ENCODE data around the gene NSUN5. TPM values are rescaled to one million over a fixed set of nuclear protein-coding genes. Genes with fewer than 3 reads are reported as not detected.

NSUN5 gene
- total and polyA plus RNA-seq, 9 of the 15 experiments (the other 6 are each of a cell fraction or from before 2014, with no cell fraction given): 4.7 to 115 (median 43.0) TPM

GRCh38 chr7:73350306-73351068, 41.9 kb upstream of the NSUN5 start:
- peaks cover 63 to 89% of the 10 kb centered on the region in 2 experiments for H3K27me3 ChIP-seq (ENCODE audit: control insufficient read depth in 2 of 2, insufficient read depth in 2 of 2, low read length in 2 of 2)
- intact Hi-C loops (cut with micrococcal nuclease) (no loop called here), in situ Hi-C loops (cut with MboI) (no loop called here)
- ChIA-PET CTCF (ENCODE audit: low intra/inter-chr PET ratio) (no interaction called here), POLR2A (no interaction called here)
- no peak overlapping the region for H3K4me2 ChIP-seq (ENCODE audit: insufficient read depth, low read length)
- peak; percentile 54 for FAIRE-seq
- under 1% methylated on average over 12 of the region's 12 CpGs for WGBS (ENCODE audit: insufficient coverage, low coverage, missing lambda C conversion rate)
- no peaks in the 10 kb centered on the region; the same call in 1 of the 2 replicates for H3K9me3 ChIP-seq (replicated peaks; ENCODE audit: control insufficient read depth, insufficient read depth, low read depth, low read length)
- no peak overlapping the region for H2AFZ ChIP-seq (ENCODE audit: low read depth, low read length)
- no peak overlapping the region for H3K9ac ChIP-seq (ENCODE audit: insufficient read depth in 1 of 2, low read depth in 2 of 2, low read length in 2 of 2)
- no TSS peak for BruUV-seq (replicated peaks)
- ATAC-seq: no peak
- no peaks in the 10 kb centered on the region for H3K79me2 ChIP-seq (ENCODE audit: control insufficient read depth, insufficient read depth, low read length)
- peaks cover 0 to 4% of the 10 kb centered on the region in 2 experiments; a peak in 1 of 5 replicates for H3K4me1 ChIP-seq (replicated peaks in 1 of 2; ENCODE audit: control insufficient read depth in 2 of 2, insufficient read depth in 2 of 2, low read length in 2 of 2)
- H3K4me3 ChIP-seq: no peak overlapping the region
- no peaks in the 10 kb centered on the region for H4K20me1 ChIP-seq (replicated peaks; ENCODE audit: control insufficient read depth, insufficient read depth, low read length)
- H3K36me3 ChIP-seq (ENCODE audit: control insufficient read depth, insufficient read depth, low read length): no peaks in the 10 kb centered on the region
- H3K27ac ChIP-seq (ENCODE audit: extremely low read depth, low read depth, low read length): no peak overlapping the region
- no peaks in the 10 kb centered on the region for H3K9me1 ChIP-seq (ENCODE audit: control insufficient read depth, insufficient read depth, low read length)
- no peak for DNase-seq (ENCODE audit: extremely low read depth in 1 of 4, low spot score in 3 of 4)
- TF ChIP-seq, protein P1, sequence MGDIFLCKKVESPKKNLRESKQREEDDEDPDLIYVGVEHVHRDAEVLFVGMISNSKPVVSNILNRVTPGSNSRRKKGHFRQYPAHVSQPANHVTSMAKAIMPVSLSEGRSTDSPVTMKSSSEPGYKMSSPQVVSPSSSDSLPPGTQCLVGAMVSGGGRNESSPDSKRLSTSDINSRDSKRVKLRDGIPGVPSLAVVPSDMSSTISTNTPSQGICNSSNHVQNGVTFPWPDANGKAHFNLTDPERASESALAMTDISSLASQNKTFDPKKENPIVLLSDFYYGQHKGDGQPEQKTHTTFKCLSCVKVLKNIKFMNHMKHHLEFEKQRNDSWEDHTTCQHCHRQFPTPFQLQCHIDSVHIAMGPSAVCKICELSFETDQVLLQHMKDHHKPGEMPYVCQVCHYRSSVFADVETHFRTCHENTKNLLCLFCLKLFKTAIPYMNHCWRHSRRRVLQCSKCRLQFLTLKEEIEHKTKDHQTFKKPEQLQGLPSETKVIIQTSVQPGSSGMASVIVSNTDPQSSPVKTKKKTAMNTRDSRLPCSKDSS (IDR thresholded peaks at IDR 0.05; ENCODE audit: low read depth, partially characterized antibody): no peak
- TF ChIP-seq ZNF431 (CRISPR knock-in tag; IDR thresholded peaks at IDR 0.05) (no peak), ZNF165 (CRISPR knock-in tag; IDR thresholded peaks at IDR 0.05; ENCODE audit: borderline replicate concordance) (no peak), SIN3B (IDR thresholded peaks at IDR 0.05; ENCODE audit: low read depth) (no peak), PBX2 (CRISPR knock-in tag; IDR thresholded peaks at IDR 0.05; ENCODE audit: low read depth) (no peak), PBX2 (tag; conservative IDR thresholded peaks at IDR 0.05; ENCODE audit: low read depth) (no peak), NFRKB (IDR thresholded peaks at IDR 0.05; ENCODE audit: low read depth) (no peak), ARNT (IDR thresholded peaks at IDR 0.05) (no peak), FIP1L1 (IDR thresholded peaks at IDR 0.05; ENCODE audit: low read depth, low read length, poor library complexity, severe bottlenecking) (no peak), CXXC5 (CRISPR knock-in tag; IDR thresholded peaks at IDR 0.05) (no peak), CSDE1 (IDR thresholded peaks at IDR 0.05) (no peak), TAF1 (IDR thresholded peaks at IDR 0.05; ENCODE audit: control insufficient read depth, extremely low read depth, insufficient read depth, low read length, severe bottlenecking) (no peak), ZNF696 (CRISPR knock-in tag; conservative IDR thresholded peaks at IDR 0.05) (no peak), ZNF212 (CRISPR knock-in tag; IDR thresholded peaks at IDR 0.05) (no peak)
- TF ChIP-seq, protein P2, sequence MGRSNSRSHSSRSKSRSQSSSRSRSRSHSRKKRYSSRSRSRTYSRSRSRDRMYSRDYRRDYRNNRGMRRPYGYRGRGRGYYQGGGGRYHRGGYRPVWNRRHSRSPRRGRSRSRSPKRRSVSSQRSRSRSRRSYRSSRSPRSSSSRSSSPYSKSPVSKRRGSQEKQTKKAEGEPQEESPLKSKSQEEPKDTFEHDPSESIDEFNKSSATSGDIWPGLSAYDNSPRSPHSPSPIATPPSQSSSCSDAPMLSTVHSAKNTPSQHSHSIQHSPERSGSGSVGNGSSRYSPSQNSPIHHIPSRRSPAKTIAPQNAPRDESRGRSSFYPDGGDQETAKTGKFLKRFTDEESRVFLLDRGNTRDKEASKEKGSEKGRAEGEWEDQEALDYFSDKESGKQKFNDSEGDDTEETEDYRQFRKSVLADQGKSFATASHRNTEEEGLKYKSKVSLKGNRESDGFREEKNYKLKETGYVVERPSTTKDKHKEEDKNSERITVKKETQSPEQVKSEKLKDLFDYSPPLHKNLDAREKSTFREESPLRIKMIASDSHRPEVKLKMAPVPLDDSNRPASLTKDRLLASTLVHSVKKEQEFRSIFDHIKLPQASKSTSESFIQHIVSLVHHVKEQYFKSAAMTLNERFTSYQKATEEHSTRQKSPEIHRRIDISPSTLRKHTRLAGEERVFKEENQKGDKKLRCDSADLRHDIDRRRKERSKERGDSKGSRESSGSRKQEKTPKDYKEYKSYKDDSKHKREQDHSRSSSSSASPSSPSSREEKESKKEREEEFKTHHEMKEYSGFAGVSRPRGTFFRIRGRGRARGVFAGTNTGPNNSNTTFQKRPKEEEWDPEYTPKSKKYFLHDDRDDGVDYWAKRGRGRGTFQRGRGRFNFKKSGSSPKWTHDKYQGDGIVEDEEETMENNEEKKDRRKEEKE (IDR thresholded peaks at IDR 0.05; ENCODE audit: borderline replicate concordance in 1 of 2, control insufficient read depth in 1 of 2, low read depth in 2 of 2, low read length in 1 of 2): no peak

All from K562 (cell line).